Loucy (cell line): ENCODE measurements around the gene CASD1.

ENCODE experiments used
- H2AFZ ChIP-seq: fragments of 200-600 bp; sonication (generic); 2 replicates; pipeline ENCODE4 v1.6.0; 2016; ENCODE audit warnings: antibody characterized with exemption, mild to moderate bottlenecking, low read length, moderate library complexity
- H3F3A ChIP-seq: fragments of 200-600 bp; 2 replicates; pipeline ENCODE4 v1.6.0; 2016; ENCODE audit warnings: antibody characterized with exemption, low read depth, mild to moderate bottlenecking
- H3K27me3 ChIP-seq: fragments of 200-600 bp; sonication (generic); 2 replicates; pipeline ENCODE4 v1.6.1; 2014; ENCODE audit warnings: low read length, mild to moderate bottlenecking; ENCODE audit not compliant: insufficient read depth, poor library complexity, severe bottlenecking
- H3K36me3 ChIP-seq: fragments of 200-600 bp; sonication (generic); 2 replicates; pipeline ENCODE4 v1.6.1; 2016; ENCODE audit warnings: low read length; ENCODE audit not compliant: insufficient read depth
- H3K4me1 ChIP-seq: fragments of 200-600 bp; sonication (generic); 2 replicates; pipeline ENCODE4 v1.5.1; 2014; ENCODE audit warnings: low read length, mild to moderate bottlenecking; ENCODE audit not compliant: insufficient read depth, poor library complexity, severe bottlenecking
- H3K4me2 ChIP-seq: fragments of 200-600 bp; sonication (generic); 2 replicates; pipeline ENCODE4 v1.6.0; 2014; ENCODE audit warnings: antibody characterized with exemption, low read length, low read depth, mild to moderate bottlenecking; ENCODE audit not compliant: poor library complexity, severe bottlenecking
- H3K4me3 ChIP-seq: fragments of 200-600 bp; sonication (generic); 2 replicates; pipeline ENCODE4 v1.5.1; 2014; ENCODE audit warnings: low read length, mild to moderate bottlenecking, mixed read lengths; ENCODE audit not compliant: poor library complexity, severe bottlenecking
- H3K79me2 ChIP-seq: fragments of 200-600 bp; sonication (generic); 2 replicates; pipeline ENCODE4 v1.6.1; 2014; ENCODE audit warnings: low read length; ENCODE audit not compliant: insufficient read depth
- H3K9ac ChIP-seq: fragments of 200-600 bp; sonication (generic); 2 replicates; pipeline ENCODE4 v1.6.0; 2014; ENCODE audit warnings: mild to moderate bottlenecking, low read depth, low read length, moderate library complexity; ENCODE audit not compliant: poor library complexity, severe bottlenecking
- H3K9me2 ChIP-seq: fragments of 200-600 bp; sonication (generic); replicated peaks from 2 replicates; pipeline ENCODE4 v1.6.1; 2016; ENCODE audit warnings: low read depth, low read length, mixed read lengths
- H3K9me3 ChIP-seq: fragments of 200-600 bp; sonication (generic); 2 replicates; pipeline ENCODE4 v1.6.1; 2014; ENCODE audit warnings: mild to moderate bottlenecking, antibody characterized with exemption, low read length, low read depth; ENCODE audit not compliant: insufficient read depth
- H4K20me1 ChIP-seq: fragments of 200-600 bp; sonication (generic); 2 replicates; pipeline ENCODE4 v1.6.0; 2014; ENCODE audit warnings: antibody characterized with exemption, low read length, mild to moderate bottlenecking; ENCODE audit not compliant: insufficient read depth, poor library complexity, severe bottlenecking
- CTCF ChIP-seq: fragments of 200-600 bp; sonication (generic); conservative IDR thresholded peaks from 2 replicates; pipeline ENCODE4 v1.5.1; 2014; ENCODE audit warnings: mild to moderate bottlenecking, antibody characterized with exemption, low read length
- EZH2phosphoT487 ChIP-seq: fragments of 200-600 bp; IDR thresholded peaks from 2 replicates; pipeline ENCODE4 v1.6.1; 2018; ENCODE audit warnings: antibody characterized with exemption, mild to moderate bottlenecking, moderate library complexity, borderline replicate concordance

CASD1 gene

GRCh38 chr7:94525923-94526322 lies 16.3 kb downstream of the CASD1 start:
- no peaks in the 10 kb centered on the region for H3K9me3 ChIP-seq
- peaks cover 64% of the 10 kb centered on the region for H3K36me3 ChIP-seq
- H3K4me1 ChIP-seq: peaks cover 8% of the 10 kb centered on the region
- H4K20me1 ChIP-seq: no peaks in the 10 kb centered on the region
- H3K9me2 ChIP-seq: no peaks in the 10 kb centered on the region
- TF ChIP-seq EZH2phosphoT487 (no peak), CTCF (no peak)
- no peaks in the 10 kb centered on the region for H3K27me3 ChIP-seq
- no peak overlapping the region for H2AFZ ChIP-seq
- H3K4me2 ChIP-seq: no peak overlapping the region
- no peak overlapping the region for H3K9ac ChIP-seq
- no peaks in the 10 kb centered on the region for H3K79me2 ChIP-seq
- H3F3A ChIP-seq: no peaks in the 10 kb centered on the region
- H3K4me3 ChIP-seq: no peak overlapping the region

GRCh38 chr7:94529516-94529915 lies 19.9 kb downstream of the CASD1 start:
- Histone ChIP-seq H4K20me1 (no peaks in the 10 kb centered on the region), H3K9me2 (no peaks in the 10 kb centered on the region), H3K4me1 (peaks cover 8% of the 10 kb centered on the region), H3K4me2 (no peak overlapping the region), H3F3A (no peaks in the 10 kb centered on the region), H3K9ac (no peak overlapping the region), H2AFZ (no peak overlapping the region), H3K36me3 (peaks cover 51% of the 10 kb centered on the region; the same call in 1 of the 2 replicates), H3K4me3 (no peak overlapping the region), H3K27me3 (no peaks in the 10 kb centered on the region), H3K79me2 (no peaks in the 10 kb centered on the region), H3K9me3 (no peaks in the 10 kb centered on the region)
- TF ChIP-seq CTCF (no peak), EZH2phosphoT487 (no peak)

- Histone ChIP-seq H3K79me2 (no peaks in the 10 kb centered on the region), H4K20me1 (no peaks in the 10 kb centered on the region), H3K36me3 (peaks cover 57% of the 10 kb centered on the region; the same call in 1 of the 2 replicates), H3F3A (no peaks in the 10 kb centered on the region), H3K9me3 (no peaks in the 10 kb centered on the region), H3K9ac (no peak overlapping the region), H3K4me1 (peaks cover 8% of the 10 kb centered on the region), H3K4me2 (no peak overlapping the region), H3K27me3 (no peaks in the 10 kb centered on the region), H3K9me2 (no peaks in the 10 kb centered on the region), H2AFZ (no peak overlapping the region), H3K4me3 (no peak overlapping the region)
- TF ChIP-seq EZH2phosphoT487 (no peak), CTCF (no peak)
These were observed 20.5 kb downstream of the CASD1 start for GRCh38 chr7:94530109-94530508.
